ENCODE results near the gene SCP2. TPM values are rescaled to one million over a fixed set of nuclear protein-coding genes. Genes with fewer than 3 reads are reported as not detected.

Gene SCP2
- total RNA-seq, 4 donors from 2014 or later = 97.8 to 194 (median 118) TPM

DNA sequence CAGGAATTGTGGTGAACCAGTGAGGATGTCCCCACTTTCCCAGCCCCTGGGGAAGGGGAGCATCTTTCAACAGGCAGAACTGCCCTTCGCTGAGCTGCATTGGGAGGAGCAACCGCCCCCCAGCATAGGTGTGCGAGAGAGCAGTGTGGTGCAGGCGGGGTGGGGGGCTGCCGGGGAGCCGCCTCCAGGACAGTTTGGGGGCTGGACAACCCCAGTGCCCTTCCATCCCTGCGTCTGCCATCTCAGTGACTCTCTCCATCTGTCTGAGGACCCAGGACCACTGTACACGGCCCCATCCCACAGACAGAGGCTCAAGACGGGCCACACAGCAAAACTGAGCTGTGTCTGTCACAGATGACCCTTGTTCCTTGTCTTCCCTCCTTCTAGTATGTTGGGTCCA is 149.1 kb downstream of the SCP2 start:
- no peaks in the 10 kb centered on the region for H3K27me3 ChIP-seq
- intact Hi-C loops (cut with DNase I) = no loop called here
- H3K9me3 ChIP-seq = no peaks in the 10 kb centered on the region
- H3K36me3 ChIP-seq = peaks cover 0 to 26% (median 0%) of the 10 kb centered on the region in 3 donors
- no peak for DNase-seq
- TF ChIP-seq, protein P1, sequence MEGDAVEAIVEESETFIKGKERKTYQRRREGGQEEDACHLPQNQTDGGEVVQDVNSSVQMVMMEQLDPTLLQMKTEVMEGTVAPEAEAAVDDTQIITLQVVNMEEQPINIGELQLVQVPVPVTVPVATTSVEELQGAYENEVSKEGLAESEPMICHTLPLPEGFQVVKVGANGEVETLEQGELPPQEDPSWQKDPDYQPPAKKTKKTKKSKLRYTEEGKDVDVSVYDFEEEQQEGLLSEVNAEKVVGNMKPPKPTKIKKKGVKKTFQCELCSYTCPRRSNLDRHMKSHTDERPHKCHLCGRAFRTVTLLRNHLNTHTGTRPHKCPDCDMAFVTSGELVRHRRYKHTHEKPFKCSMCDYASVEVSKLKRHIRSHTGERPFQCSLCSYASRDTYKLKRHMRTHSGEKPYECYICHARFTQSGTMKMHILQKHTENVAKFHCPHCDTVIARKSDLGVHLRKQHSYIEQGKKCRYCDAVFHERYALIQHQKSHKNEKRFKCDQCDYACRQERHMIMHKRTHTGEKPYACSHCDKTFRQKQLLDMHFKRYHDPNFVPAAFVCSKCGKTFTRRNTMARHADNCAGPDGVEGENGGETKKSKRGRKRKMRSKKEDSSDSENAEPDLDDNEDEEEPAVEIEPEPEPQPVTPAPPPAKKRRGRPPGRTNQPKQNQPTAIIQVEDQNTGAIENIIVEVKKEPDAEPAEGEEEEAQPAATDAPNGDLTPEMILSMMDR (IDR thresholded peaks at IDR 0.05) = no peak
- no peak for TF ChIP-seq POLR2A (IDR thresholded peaks at IDR 0.05)
- H3K27ac ChIP-seq = no peak overlapping the region
- H3K4me1 ChIP-seq = no peaks in the 10 kb centered on the region
- 85 to 93% methylated on average over 9 of the region's 9 CpGs for WGBS, 2 donors
- no peak overlapping the region for H3K4me3 ChIP-seq

DNA sequence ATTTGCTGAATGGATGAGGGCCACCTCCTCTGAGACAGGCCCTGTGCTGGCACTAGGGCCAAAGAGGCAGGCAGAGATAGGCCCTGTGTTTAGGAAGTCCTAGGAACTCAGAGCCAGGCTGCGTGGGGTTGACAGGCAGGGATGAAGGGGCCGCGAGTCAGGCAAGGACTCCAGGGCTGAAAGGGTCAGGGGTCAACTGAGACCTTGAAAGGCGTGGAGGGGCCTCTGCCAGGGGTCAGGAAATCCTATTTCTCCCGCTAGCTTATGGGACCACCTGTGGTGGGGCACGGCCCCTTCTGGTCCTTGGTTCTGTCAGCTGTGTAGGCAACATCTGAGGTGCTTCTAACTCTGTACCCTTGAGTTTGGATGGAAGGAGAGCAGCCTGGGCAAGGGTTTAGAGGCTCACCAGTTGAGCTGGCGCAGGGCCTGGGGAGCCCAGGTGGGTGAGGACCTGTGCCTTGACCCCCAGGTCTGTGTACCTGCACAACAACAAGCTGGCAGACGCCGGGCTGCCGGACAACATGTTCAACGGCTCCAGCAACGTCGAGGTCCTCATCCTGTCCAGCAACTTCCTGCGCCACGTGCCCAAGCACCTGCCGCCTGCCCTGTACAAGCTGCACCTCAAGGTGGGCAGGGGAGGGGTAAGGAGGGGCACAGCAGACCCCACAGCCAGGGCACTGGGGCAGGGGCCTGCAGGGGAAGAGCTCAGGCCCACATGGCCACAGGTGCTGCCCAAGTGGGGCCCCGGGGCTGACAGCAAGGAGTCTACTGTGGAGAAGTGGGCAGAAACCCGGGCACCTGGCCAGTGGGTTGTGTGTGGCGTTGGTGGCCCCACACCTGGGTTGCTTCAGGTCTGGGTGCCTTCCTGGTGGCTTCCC is 149.9 kb downstream of the SCP2 start:
- H3K9me3 ChIP-seq = no peaks in the 10 kb centered on the region
- intact Hi-C loops (cut with DNase I) = no loop called here
- no peak overlapping the region for H3K27ac ChIP-seq
- no peaks in the 10 kb centered on the region for H3K4me1 ChIP-seq
- DNase-seq = no peak
- H3K27me3 ChIP-seq = no peaks in the 10 kb centered on the region
- TF ChIP-seq POLR2A (IDR thresholded peaks at IDR 0.05) = no peak
- TF ChIP-seq, protein P1 (IDR thresholded peaks at IDR 0.05) = no peak
- WGBS, 2 donors = 63 to 78% methylated on average over 7 to 15 of the region's 19 CpGs
- peaks cover 0 to 32% (median 0%) of the 10 kb centered on the region in 3 donors for H3K36me3 ChIP-seq
- no peak overlapping the region for H3K4me3 ChIP-seq

DNA sequence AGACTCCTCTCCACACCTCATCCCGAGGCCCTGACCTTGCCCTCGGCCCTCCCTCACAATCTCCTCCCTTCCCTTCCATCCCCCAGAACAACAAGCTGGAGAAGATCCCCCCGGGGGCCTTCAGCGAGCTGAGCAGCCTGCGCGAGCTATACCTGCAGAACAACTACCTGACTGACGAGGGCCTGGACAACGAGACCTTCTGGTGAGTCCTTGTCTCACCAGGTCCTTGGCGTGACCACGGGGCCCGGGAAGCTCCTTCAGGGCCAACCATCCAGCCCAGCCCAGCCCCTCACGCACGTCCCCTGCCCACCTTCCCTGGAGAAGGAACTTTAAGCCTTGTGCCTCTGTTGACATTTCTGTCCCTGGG is 150.5 kb downstream of the SCP2 start:
- no peak overlapping the region for H3K27ac ChIP-seq
- DNase-seq = no peak
- intact Hi-C loops (cut with DNase I) = no loop called here
- no peaks in the 10 kb centered on the region for H3K27me3 ChIP-seq
- H3K4me1 ChIP-seq = no peaks in the 10 kb centered on the region
- no peaks in the 10 kb centered on the region for H3K9me3 ChIP-seq
- 20 to 92% methylated on average over 1 to 7 of the region's 13 CpGs for WGBS, 2 donors
- no peak for TF ChIP-seq POLR2A (IDR thresholded peaks at IDR 0.05)
- TF ChIP-seq, protein P1 (IDR thresholded peaks at IDR 0.05) = no peak
- peaks cover 0 to 32% (median 0%) of the 10 kb centered on the region in 3 donors for H3K36me3 ChIP-seq
- no peak overlapping the region for H3K4me3 ChIP-seq

DNA sequence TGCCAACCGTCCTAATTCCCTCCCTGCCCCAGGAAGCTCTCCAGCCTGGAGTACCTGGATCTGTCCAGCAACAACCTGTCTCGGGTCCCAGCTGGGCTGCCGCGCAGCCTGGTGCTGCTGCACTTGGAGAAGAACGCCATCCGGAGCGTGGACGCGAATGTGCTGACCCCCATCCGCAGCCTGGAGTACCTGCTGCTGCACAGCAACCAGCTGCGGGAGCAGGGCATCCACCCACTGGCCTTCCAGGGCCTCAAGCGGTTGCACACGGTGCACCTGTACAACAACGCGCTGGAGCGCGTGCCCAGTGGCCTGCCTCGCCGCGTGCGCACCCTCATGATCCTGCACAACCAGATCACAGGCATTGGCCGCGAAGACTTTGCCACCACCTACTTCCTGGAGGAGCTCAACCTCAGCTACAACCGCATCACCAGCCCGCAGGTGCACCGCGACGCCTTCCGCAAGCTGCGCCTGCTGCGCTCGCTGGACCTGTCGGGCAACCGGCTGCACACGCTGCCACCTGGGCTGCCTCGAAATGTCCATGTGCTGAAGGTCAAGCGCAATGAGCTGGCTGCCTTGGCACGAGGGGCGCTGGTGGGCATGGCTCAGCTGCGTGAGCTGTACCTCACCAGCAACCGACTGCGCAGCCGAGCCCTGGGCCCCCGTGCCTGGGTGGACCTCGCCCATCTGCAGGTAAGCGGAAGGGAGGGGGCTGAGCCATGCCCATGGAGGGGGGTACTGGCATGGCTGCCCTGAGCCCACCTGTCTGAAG is 151.4 kb downstream of the SCP2 start:
- no peak for DNase-seq
- no peaks in the 10 kb centered on the region for H3K4me1 ChIP-seq
- H3K27me3 ChIP-seq = no peaks in the 10 kb centered on the region
- WGBS, 2 donors = 82 to 92% methylated on average over 7 to 22 of the region's 46 CpGs
- H3K27ac ChIP-seq = no peak overlapping the region
- TF ChIP-seq, protein P1 (IDR thresholded peaks at IDR 0.05) = no peak
- no peak for TF ChIP-seq POLR2A (IDR thresholded peaks at IDR 0.05)
- no peaks in the 10 kb centered on the region for H3K9me3 ChIP-seq
- peaks cover 0 to 32% (median 0%) of the 10 kb centered on the region in 3 donors for H3K36me3 ChIP-seq
- no peak overlapping the region for H3K4me3 ChIP-seq
- intact Hi-C loops (cut with DNase I) = no loop called here

DNA sequence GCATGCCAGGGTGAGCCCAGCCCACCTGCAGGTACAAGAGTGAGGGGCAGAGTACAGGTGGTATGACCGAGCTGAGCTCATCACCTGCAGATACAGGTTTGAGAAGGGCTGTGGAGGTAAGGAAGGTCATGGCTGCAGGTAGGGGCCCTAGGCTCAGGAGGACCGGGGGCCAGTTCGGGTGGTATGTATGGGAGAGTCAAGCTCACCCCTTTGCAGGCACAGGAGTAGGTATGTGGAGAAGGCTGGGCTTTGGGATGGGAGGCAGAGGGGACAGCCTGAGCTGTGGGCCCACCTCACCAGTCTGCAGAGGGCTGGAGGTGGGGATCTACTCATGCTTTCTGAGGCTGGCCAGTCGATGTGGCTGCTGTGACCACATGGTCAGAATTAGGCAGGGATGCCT is 152.2 kb downstream of the SCP2 start:
- intact Hi-C loops (cut with DNase I) = no loop called here
- no peaks in the 10 kb centered on the region for H3K9me3 ChIP-seq
- TF ChIP-seq POLR2A (IDR thresholded peaks at IDR 0.05) = no peak
- TF ChIP-seq, protein P1 (IDR thresholded peaks at IDR 0.05) = no peak
- H3K27ac ChIP-seq = no peak overlapping the region
- H3K36me3 ChIP-seq = peaks cover 0 to 32% (median 0%) of the 10 kb centered on the region in 3 donors
- H3K4me1 ChIP-seq = no peaks in the 10 kb centered on the region
- WGBS, 2 donors = 82 to 92% methylated on average over 3 to 4 of the region's 4 CpGs
- no peak overlapping the region for H3K4me3 ChIP-seq
- DNase-seq = no peak
- H3K27me3 ChIP-seq = no peaks in the 10 kb centered on the region

Data from esophagus squamous epithelium (tissue), 5 donors.